Hepatocyte (in vitro differentiated cells): ENCODE data around the gene WDR17.
"Not testable (repeated sequence)": the region's sequence is repeated elsewhere in the genome, so short reads cannot be mapped to it uniquely, and the experiment has no call there.

ENCODE experiments used
- CTCF ChIP-seq: fragments of 200-600 bp; sonication (generic); IDR thresholded peaks from 2 replicates; pipeline ENCODE4 v1.5.1; 2016; ENCODE audit warnings: antibody characterized with exemption, mild to moderate bottlenecking; ENCODE audit not compliant: poor library complexity
- EZH2 ChIP-seq: fragments of 200-600 bp; sonication (generic); IDR thresholded peaks from 2 replicates; pipeline ENCODE4 v1.6.1; 2016; ENCODE audit warnings: antibody characterized with exemption, mild to moderate bottlenecking, borderline replicate concordance

- not testable (repeated sequence) for TF ChIP-seq CTCF, EZH2
Observed at GRCh38 chr4:176212351-176212750, 146.7 kb downstream of the WDR17 start.
